HG03066 (cell line): Measurements from ENCODE around the gene TMEM163.

Source experiments
- ATAC-seq: cut with Tn5 transposase; IDR thresholded peaks from one replicate; pipeline ENCODE4 v1.9.1; 2021; ENCODE audit warnings: low read depth; ENCODE audit not compliant: unreplicated experiment

Gene TMEM163

DNA sequence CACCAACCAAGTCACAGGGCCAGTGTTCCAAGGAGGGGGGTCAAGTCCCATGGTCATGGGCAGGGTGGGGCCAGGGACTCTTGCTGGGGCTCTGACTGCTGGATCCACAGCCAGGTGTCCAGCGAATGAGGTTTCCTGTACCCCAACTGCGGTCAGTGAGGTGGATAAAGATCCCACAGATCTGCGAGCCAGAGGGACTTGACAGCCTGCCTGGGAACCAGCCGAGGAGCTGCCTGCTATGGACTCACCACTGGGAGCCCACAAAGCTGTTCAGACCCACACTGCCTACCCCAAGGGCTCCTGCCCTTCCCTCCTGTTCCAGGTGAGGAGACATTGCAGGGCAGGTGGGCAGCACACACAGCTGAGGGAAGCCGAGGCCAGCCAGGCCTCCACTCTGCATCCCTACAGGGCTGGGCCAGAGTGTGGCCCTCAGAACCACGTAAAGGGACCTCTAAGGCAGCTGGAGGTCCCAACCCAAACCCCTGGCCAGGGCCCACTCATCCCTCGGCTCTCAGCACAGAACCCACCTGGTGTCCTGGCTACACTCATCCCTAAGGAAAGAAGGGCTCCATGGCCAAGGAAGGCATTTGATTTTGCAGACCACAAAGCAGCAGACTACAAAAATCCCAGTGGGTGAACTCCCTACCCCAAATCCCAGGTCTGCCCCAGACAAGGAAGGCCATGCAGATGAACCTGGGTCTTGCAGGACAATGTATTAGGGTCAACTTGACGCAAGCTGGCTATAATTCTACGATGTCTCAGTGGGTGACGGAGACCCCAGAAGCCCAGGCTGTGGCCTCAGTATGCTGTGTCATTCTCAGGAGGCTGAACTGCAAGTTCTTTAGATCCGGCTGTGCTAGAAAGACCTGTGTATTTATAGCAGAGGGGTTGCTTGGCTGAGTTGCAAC, 255.8 kb downstream of the TMEM163 start:
- no peak for ATAC-seq

DNA sequence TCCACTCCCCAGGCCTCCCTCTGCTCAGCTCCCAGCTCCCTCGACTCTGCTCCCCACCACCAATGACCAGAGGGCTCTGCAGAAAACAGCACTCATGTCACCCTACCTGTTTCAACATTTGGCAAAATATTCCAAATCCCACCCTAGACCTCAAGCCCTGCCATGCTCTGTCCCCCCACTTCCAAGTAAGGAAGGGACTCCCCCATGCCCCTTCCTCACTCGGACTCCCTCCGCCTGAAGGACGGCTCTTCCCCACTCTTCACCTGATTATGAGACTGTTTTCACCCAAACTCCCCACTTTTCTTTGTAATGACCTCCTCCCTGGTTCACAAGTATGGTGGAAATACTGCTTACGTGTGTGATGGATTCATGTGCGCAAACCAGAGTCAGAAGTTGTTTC, 256.5 kb downstream of the TMEM163 start:
- ATAC-seq = no peak

DNA sequence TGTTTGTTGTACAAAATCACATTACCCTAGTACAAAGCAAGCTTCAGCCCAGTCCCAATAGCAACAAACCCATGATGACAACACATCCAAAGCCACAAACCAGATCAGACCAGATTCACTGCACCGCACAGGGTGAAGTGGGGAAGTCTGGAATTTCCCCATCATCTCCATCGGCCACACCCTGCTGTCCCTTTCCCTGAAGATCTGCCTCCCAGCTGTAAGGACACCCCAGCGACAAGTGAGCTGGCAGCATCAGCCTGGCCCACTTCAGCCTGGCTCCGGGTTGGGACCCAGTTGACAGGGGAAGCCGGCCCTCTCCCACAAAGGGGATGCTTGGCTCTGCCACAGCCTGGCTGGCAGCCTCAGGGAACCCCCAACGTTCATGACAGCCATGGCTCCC, 257.3 kb downstream of the TMEM163 start:
- no peak for ATAC-seq

DNA sequence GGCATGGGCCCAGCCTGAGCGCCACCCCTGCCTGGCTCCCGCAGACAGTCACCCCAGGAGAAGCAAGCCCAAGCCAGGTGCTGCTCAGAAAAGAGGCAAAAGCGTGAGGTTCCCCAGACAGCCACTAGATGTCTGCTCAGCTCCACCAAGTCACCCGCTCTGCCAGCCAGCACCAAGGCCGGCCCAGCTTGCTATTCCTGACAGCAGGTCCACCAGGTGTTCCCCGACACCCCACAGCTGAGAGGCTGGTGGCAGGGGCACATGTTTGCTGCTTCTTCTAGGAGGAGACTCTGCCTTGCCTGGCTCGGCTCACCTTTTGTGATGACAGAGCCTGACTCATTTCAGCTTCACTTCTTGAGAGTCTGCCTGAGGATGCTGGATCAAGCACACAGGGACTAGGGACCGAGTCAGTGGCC, 258.2 kb downstream of the TMEM163 start:
- ATAC-seq = peak; percentile 81

DNA sequence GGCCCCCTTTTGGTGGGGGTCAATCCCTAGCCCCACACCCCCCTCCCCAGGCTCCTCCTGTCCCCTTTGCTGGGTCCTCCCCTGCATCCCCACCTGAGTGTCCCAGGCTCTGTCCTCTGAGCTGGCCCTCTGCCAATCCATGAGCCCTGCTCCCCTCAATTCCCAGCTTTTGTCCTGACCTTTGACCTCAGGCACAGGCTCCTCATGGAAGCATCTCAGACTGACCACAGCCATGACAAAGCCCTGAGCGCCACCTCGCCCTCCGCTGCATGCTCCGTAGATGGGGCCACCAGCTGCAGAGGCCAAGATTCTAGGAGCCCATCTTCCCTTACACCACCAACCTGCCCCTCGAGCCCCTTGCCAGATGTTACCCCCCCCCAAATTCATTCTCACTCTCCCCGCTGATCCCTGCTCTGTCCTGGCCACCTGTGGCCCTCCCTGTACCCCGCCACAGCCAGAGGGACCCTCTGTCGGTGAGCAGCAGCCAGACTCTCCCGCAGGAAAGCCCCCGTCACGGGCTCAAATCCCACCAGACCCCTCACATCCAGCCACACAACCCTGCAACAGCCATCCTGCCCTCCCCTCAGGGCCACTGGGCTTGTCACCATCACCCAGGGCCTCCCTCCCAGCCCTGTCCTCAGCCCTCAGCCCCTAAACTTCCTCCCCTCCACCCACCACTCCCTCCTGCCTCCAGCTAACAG, 258.9 kb downstream of the TMEM163 start:
- ATAC-seq = no peak

DNA sequence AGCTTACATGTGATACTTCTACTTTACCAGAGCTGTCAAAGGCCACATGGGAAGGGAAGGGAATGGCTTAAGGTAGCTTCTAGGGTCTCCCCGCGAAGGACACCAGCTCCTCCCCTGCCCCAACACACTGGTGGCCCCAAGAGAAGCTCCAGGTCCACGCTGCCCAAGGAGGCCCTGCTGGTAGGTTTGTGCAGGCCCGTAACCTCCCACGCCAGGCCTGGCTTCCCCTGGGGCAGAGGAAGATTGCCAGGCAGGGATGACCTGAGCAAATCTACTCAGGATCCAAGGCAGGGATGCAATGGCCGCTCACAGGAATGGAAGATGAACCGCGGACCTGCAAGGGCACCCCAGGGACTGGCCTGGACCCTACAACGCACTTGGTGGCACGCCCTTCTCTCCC, 259.9 kb downstream of the TMEM163 start:
- no peak for ATAC-seq

DNA sequence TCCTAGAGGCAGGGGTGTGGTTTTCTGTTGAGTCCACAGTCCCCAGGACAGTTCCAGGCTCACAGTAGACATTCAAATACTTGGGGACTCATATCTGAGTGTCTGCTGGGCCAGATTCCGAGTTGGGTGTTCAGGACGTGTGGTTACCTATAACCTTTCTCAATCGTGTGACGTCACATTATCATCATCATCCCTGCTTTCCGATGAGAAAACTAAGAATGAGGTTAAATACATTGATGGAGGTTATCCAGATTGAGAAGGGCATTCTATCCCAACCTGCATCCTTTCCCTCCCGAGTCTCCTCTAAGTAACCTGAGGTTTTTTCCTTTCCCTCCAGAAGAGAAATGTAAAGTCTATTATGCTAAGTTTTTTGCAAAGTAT, 260.3 kb downstream of the TMEM163 start:
- no peak for ATAC-seq

DNA sequence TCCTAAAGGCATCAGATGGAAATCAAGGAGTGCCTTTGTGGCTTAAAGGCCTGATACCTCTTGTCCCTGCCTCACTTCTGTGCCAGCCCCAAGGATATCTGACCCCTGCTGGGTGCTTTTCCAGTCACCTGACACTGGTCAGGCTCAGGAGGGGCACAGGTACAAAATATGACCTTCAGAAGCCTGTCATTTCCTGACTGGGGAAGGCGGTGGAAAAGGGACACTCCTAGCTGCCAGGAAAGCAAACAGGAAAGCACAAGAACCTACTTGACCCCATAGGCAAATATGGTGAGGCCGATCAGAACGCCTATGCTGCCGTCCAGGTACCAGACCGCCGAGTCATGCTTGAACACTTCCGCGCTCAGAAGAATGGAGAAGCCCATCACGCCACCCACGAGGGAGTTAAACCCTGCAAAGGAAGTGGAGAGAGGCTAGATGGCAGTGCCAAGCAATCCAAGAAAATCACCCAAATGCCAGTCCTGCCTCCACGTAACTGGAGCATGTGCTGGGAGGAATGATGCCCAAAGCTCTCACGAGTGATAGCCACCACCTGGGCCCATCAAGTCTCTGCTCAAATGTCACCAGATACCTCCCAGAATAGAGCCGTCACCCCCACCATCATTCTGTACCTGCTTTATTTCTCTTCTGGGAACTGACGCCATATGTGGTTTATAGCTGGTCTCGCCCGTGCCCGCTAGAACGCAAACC, 260.9 kb downstream of the TMEM163 start:
- ATAC-seq = no peak

DNA sequence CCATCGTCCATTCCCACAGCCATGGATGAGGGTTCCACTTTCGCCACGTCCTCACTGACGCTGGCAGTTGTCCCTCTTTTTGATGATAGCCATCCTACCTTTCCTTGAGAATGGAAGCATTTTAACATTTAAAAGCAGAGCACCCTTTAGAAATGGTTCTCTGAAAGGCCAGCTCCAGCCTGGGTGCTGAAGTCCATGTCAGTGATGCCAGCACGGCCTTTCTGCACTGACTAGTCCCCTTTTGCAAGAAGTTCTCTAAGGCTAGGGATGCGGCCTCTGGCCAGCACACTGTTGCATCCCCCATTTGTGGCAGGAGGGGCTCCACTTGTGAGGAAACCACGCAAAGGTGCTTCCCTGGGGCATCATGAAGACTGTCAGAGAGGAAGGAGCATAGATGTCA, 261.4 kb downstream of the TMEM163 start:
- ATAC-seq = no peak

DNA sequence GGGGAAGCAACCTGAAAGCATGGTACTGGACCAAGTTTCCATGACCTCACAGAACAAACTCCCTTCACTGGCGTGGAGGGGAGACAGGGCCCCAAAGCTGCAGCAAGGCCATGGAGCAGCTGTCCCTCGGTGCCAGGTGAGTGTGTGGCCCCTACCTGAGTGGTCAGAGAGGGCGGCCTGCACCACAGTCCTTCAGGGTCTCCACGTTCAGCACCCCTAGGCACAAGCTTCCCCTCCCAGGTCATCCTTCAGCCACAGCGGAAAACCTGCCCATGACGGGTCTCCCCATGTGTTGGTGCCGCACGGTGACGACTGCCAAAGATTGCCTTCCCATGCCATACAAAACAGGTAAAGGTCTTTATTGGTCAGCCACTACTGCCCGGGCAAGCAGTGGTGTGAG, 263.4 kb downstream of the TMEM163 start:
- ATAC-seq = no peak

DNA sequence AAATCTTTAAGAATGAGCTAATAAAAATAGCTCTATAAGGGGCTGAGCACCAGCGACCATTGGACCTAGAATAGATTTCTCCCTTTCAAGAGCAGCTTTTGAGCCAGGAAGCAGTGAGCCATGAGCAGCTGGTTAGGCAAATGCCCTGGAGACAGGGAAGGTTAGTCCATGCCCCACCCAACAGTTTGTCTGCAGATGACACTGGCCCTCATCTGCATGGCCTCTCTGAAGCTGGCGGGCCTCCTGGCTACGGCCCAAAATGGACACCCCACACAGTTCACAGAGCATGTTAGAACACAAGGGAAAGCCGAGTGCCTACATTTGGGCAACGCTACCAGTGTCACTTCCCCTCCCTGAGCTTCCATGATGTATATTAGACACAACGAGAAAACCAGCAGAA, 263.9 kb downstream of the TMEM163 start:
- ATAC-seq = no peak

DNA sequence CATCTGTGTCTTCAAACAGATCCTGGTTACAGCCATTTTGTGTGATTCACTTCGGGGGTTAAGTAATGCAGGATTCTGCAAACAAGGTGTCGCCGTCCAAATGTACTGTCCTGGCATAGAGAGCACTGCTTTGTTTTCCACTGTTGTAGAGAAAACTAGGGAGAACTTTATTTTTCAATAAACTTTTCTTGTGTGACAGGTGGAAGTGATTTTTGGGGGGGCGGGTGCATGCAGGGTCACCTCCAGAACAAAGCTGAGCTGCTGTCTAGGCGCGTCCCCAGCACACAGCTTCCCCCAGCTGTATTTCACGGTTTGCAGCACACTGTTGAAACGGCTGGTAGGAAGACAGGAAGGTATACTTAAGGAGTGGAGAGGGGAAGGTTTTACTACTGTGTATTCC, 264.4 kb downstream of the TMEM163 start:
- no peak for ATAC-seq

DNA sequence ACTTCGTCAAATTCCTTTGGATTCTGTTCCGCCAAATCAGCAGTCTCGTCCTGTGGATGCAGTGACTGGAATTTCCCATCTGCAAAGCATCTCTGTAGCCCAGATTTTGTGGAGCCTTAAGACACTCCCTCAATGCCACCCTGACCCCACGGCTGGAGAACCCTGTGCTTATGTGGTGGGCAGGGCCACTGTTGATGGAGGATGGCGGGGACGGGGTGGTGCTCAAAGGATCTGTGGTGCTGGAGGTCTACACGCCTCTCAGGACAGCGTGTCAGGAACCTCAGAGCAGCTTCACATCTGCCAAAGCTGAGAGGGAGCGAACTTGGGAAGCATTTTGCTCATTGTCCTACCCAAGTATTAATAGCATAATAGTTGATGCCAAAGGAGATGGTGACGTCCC, 264.8 kb downstream of the TMEM163 start:
- ATAC-seq = no peak

DNA sequence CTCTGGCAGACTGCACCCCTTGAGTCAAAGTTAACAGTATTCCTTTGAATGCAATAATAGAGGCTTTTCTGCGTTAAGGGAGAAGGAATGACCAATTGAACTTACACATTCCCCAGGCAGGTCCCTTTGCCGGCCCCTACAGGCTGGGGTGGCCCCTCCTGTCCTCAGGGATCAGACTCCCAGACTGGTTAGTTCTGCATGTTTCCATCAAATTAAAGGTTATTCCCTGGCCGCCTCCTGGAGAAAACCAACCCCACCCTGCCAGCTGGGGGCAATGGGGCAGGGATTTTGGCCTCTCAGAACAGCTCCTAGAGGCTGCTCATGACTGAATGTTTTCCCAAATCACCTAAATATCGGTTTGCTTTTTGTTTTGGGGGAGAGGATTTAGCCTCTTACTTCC, 265.3 kb downstream of the TMEM163 start:
- ATAC-seq = no peak

DNA sequence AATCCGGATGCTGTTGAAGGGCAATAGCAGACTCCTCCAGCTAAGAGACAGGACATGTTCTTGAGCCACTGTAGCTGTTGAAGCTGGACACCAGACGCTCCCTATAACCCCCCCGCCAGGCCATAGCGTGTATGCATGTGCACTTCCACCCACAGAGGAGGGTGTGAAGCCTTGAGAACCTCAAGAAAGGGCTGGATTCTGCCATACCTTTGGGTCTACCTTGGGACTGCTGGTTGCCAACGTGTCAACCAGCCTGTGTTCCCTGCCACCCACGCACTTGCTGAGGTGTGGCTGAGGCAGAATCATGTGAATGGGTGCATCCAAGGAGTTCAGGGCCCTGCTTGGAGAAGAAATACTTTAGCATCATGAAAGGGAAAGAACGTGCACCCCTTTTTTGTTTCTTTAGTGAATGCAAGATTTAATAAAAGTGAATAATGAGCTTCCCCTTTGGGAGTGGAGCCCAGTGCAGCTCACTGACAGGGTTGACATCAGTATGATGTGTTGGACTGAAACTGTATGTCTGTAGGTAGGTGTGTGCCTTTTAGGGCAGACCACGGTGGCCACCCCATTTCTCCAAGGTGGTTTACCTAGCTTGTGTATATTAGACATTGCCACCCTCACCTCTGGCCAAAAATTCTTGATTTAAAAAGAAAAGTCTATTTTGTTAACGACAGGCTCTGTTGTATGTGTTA, 266.6 kb downstream of the TMEM163 start:
- no peak for ATAC-seq

DNA sequence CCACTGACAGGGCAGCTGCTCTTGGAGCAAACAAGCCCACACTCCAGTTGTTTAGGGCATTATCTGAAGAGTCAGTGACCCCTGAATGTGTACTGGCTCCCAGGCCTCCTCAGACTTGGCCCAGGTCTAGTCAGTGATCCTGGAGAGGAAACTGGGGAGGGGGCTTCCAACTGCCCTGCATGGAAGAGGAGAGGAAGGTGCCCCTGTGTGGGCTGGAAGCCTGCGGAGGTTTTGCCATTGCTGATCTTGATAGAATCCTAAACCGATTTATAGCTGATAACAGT, 267.5 kb downstream of the TMEM163 start:
- ATAC-seq = no peak

DNA sequence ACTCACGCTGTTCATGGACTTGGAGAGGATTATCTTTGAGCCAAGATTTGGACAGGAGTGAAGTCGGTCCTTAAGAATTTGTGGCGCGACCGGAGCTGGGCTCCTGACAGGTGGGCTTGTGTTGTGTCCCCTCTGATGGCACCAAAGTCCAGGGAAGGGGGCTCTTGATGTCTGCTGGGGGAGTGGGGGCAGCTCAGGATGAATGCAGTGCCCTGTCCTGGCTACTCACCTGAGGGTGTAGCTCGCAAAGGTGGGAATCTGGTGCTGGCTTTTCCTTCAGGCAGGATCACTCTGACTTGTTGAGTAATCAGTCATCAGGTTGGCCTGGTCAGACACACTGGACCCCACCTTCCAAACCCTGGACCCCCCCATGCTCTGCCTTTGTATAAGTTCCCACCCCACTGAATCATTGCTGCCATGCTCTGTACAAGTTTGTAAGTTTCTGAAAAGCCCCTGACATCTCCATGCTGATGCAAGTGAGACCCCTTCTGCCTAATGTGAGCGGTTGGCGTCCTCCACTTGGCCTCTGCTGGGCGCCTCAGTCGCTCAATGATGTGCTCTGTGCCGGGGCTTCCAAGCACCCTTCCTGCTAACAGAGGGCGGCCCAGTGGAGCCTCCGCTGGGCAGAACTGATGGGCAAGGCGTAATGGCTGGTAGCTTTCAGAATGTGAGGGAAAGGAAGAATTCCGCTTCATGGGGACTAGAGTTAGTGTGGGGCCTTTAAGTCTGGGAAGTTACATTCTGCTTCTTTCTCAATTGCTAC, 268.9 kb downstream of the TMEM163 start:
- ATAC-seq = no peak

DNA sequence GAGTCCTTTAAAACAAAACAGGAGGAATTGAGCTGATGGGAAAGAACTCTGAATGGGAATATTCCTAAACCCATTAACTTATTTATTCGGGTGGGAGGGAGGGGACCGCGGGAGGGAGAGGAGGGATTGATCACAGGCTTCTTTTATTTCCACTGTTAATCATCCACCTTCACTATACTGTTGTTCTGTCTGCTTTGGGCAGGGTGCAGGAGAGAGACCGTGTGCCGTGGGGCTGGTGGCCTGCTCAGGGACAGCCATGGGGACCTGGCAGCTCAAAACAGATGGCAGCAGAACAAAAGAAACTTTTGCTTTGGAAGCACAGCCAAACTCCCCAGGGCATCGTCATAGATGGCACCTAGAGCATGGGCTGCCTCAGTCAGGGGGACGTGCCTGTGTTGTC, 269.6 kb downstream of the TMEM163 start:
- ATAC-seq = no peak

DNA sequence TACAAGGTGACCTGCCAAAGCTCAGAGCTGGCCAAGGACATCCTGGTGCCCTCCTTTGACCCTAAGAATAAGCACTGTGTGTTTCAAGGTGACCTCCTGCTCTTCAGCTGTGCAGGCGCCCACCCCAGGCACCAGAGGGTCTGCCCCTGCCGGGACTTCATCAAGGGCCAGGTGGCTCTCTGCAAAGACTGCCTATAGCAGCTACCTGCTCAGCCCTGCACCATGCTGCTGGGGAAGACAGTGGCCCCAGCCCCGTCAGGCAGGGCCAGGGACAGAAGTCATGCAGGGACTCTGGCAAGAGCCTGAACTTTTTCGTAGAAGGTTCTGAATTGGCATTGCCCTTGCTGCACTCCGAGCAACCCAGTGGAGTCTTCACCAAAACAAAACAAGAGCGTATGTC, 270.1 kb downstream of the TMEM163 start:
- ATAC-seq = no peak

DNA sequence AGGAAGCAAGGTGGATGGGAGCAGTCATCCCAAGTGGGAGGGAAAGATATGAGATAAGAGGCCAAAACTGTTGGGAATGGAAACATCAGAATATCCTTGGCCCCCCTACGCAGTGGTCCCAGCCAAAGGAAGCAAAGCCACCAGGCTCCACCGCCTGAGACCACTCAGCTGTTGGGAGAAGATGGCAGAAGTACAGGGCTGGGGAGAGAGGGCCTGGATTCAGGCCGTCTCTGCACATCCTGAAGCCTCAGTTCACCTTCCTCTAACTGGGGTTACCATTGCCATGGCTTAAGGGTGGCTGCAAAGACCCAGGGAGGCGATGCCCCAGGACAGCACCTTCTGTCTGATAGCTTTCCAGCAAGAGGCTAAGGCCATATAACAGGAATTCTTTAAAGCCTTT, 271.1 kb downstream of the TMEM163 start:
- ATAC-seq = no peak
